H9 (cell line): ENCODE measurements around the gene CYRIA. TPM values are rescaled to one million over a fixed set of nuclear protein-coding genes. Genes with fewer than 3 reads are reported as not detected.

ENCODE experiments used
- DNase-seq: peaks from one replicate; pipeline ENCODE4 v3.0.0-alpha.2; 2017
- H2AFZ ChIP-seq: one replicate; pipeline ENCODE4 v1.6.1; 2013; ENCODE audit warnings: mild to moderate bottlenecking, low read length, control low read depth, moderate library complexity
- H2AK5ac ChIP-seq: 2 replicates; pipeline ENCODE4 v1.6.1; 2013; ENCODE audit warnings: low read length, control low read depth, mixed read lengths; ENCODE audit not compliant: insufficient read length
- H2BK120ac ChIP-seq: one replicate; pipeline ENCODE4 v1.6.1; 2013; ENCODE audit warnings: low read depth, mild to moderate bottlenecking, low read length, control low read depth, inconsistent platforms; ENCODE audit not compliant: poor library complexity, severe bottlenecking
- H2BK12ac ChIP-seq: 2 replicates; pipeline ENCODE4 v1.6.1; 2013; ENCODE audit warnings: low read length, control low read depth, mixed read lengths, low read depth; ENCODE audit not compliant: insufficient read length
- H2BK15ac ChIP-seq: 2 replicates; pipeline ENCODE4 v1.6.1; 2013; ENCODE audit warnings: low read depth, low read length, control low read depth
- H2BK20ac ChIP-seq: one replicate; pipeline ENCODE4 v1.6.1; 2013; ENCODE audit warnings: low read depth, mild to moderate bottlenecking, low read length, control low read depth, inconsistent platforms; ENCODE audit not compliant: poor library complexity, severe bottlenecking
- H2BK5ac ChIP-seq: 2 replicates; pipeline ENCODE4 v1.6.1; 2013; ENCODE audit warnings: low read length, control low read depth, mixed read lengths; ENCODE audit not compliant: insufficient read length
- H3K14ac ChIP-seq: 2 replicates; pipeline ENCODE4 v1.6.1; 2013; ENCODE audit warnings: low read length, control low read depth; ENCODE audit not compliant: insufficient read depth
- H3K18ac ChIP-seq: 2 replicates; pipeline ENCODE4 v1.6.1; 2013; ENCODE audit warnings: low read depth, mild to moderate bottlenecking, mixed read lengths, low read length, control low read depth; ENCODE audit not compliant: insufficient read length
- H3K23ac ChIP-seq: 2 replicates; pipeline ENCODE4 v1.6.1; 2013; ENCODE audit warnings: low read length, control low read depth, mixed read lengths, low read depth; ENCODE audit not compliant: insufficient read length
- H3K23me2 ChIP-seq: 2 replicates; pipeline ENCODE4 v1.6.1; 2013; ENCODE audit warnings: low read depth, mild to moderate bottlenecking, mixed read lengths, low read length, control low read depth; ENCODE audit not compliant: insufficient read length, poor library complexity, severe bottlenecking
- H3K27ac ChIP-seq: 2 replicates; pipeline ENCODE4 v1.5.1; 2013; ENCODE audit warnings: low read length, control low read depth, mixed read lengths, low read depth; ENCODE audit not compliant: insufficient read length
- H3K27me3 ChIP-seq: 2 replicates; pipeline ENCODE4 v1.6.1; 2013; ENCODE audit warnings: low read length, control low read depth, inconsistent platforms; ENCODE audit not compliant: insufficient read depth
- H3K4ac ChIP-seq: 2 replicates; pipeline ENCODE4 v1.6.1; 2013; ENCODE audit warnings: low read depth, mild to moderate bottlenecking, control low read depth, inconsistent platforms, low read length, moderate library complexity
- H3K4me1 ChIP-seq: 2 replicates; pipeline ENCODE4 v1.6.1; 2013; ENCODE audit warnings: low read length, control low read depth, inconsistent platforms; ENCODE audit not compliant: insufficient read depth
- H3K4me2 ChIP-seq: 2 replicates; pipeline ENCODE4 v1.6.1; 2013; ENCODE audit warnings: low read length, control low read depth, mixed read lengths; ENCODE audit not compliant: insufficient read length, insufficient read depth
- H3K56ac ChIP-seq: 2 replicates; pipeline ENCODE4 v1.6.1; 2013; ENCODE audit warnings: low read depth, mild to moderate bottlenecking, mixed read lengths, low read length, control low read depth; ENCODE audit not compliant: insufficient read length
- H3K79me1 ChIP-seq: 2 replicates; pipeline ENCODE4 v1.6.1; 2013; ENCODE audit warnings: low read depth, mild to moderate bottlenecking, moderate library complexity, low read length, control low read depth, inconsistent platforms; ENCODE audit not compliant: insufficient read depth, poor library complexity, severe bottlenecking
- H3K79me2 ChIP-seq: 2 replicates; pipeline ENCODE4 v1.6.1; 2013; ENCODE audit warnings: low read length, control low read depth, inconsistent platforms; ENCODE audit not compliant: insufficient read depth
- H3K9ac ChIP-seq: 2 replicates; pipeline ENCODE4 v1.6.1; 2013; ENCODE audit warnings: low read length, control low read depth, mixed read lengths; ENCODE audit not compliant: insufficient read length; ENCODE audit errors: extremely low read depth
- H3K9me3 ChIP-seq: one replicate; pipeline ENCODE4 v1.6.1; 2013; ENCODE audit warnings: low read depth, low read length, inconsistent platforms; ENCODE audit not compliant: control insufficient read depth
- H3T11ph ChIP-seq: one replicate; pipeline ENCODE4 v1.6.1; 2013; ENCODE audit warnings: mild to moderate bottlenecking, low read length, control low read depth, inconsistent platforms
- H4K20me1 ChIP-seq: one replicate; pipeline ENCODE4 v1.6.1; 2013; ENCODE audit not compliant: control insufficient read depth, insufficient read length, insufficient read depth
- H4K5ac ChIP-seq: 2 replicates; pipeline ENCODE4 v1.6.1; 2013; ENCODE audit warnings: low read depth, mild to moderate bottlenecking, mixed read lengths, low read length, control low read depth; ENCODE audit not compliant: insufficient read length
- H4K8ac ChIP-seq: replicated peaks from 2 replicates; pipeline ENCODE4 v1.6.1; 2013; ENCODE audit warnings: low read length, control low read depth, mixed read lengths, low read depth; ENCODE audit not compliant: insufficient read length
- H4K91ac ChIP-seq: 2 replicates; pipeline ENCODE4 v1.6.1; 2013; ENCODE audit warnings: low read depth, mild to moderate bottlenecking, moderate library complexity, mixed read lengths, low read length, control low read depth; ENCODE audit not compliant: insufficient read length
- H3K27ac Mint-ChIP-seq, 3 experiments: 2 replicates in 2 of 3; 3 replicates in 1 of 3; pipeline ENCODE4 v1.8.0; 2020 to 2021; ENCODE audit warnings: mixed read lengths in 3 of 3, mild to moderate bottlenecking in 1 of 3, moderate library complexity in 1 of 3
- H3K27me3 Mint-ChIP-seq: 2 replicates; pipeline ENCODE4 v1.8.0; 2021; ENCODE audit warnings: low read depth, mild to moderate bottlenecking, moderate library complexity, mixed read lengths
- H3K36me3 Mint-ChIP-seq, 3 experiments: 2 replicates in 2 of 3; 3 replicates in 1 of 3; pipeline ENCODE4 v1.8.0; 2020 to 2021; ENCODE audit warnings: low read depth in 3 of 3, mixed read lengths in 3 of 3; ENCODE audit not compliant: insufficient read depth in 1 of 3
- H3K4me1 Mint-ChIP-seq, 2 experiments: 2 replicates each; pipeline ENCODE4 v1.8.0; 2020; ENCODE audit warnings: mixed read lengths in 2 of 2
- H3K4me3 Mint-ChIP-seq, 2 experiments: 2 replicates in 1 of 2; 3 replicates in 1 of 2; pipeline ENCODE4 v1.8.0; 2020 to 2021; ENCODE audit warnings: mild to moderate bottlenecking in 2 of 2, mixed read lengths in 2 of 2, moderate library complexity in 1 of 2
- H3K9me3 Mint-ChIP-seq, 2 experiments: 2 replicates in 1 of 2; 3 replicates in 1 of 2; pipeline ENCODE4 v1.8.0; 2020; ENCODE audit warnings: mild to moderate bottlenecking in 2 of 2, mixed read lengths in 2 of 2, moderate library complexity in 1 of 2
- WGBS: extraction: QIAGEN DNeasy Blood & Tissue Kit; methylation state at CpG from one replicate; pipeline ENCODE4 v1.1.7; 2013; ENCODE audit warnings: missing lambda C conversion rate, low lambda C conversion rate, mixed read lengths; ENCODE audit not compliant: insufficient read length; ENCODE audit errors: extremely low coverage; 5-methylcytosine and 5-hydroxymethylcytosine counted together
- total RNA-seq: library from RNA; stranded (reverse); gene quantifications from 2 replicates; pipeline ENCODE4 v1.2.1, GENCODE V29; 2021
- TF ChIP-seq, protein P1 (sequence below): fragments of 200-600 bp; sonication (generic); conservative IDR thresholded peaks from 3 replicates; pipeline ENCODE4 v1.8.0; 2021; ENCODE audit warnings: antibody characterized with exemption, mild to moderate bottlenecking

CYRIA gene
- total RNA-seq, 1 experiment from 2014 or later, result 2.3 TPM

DNA sequence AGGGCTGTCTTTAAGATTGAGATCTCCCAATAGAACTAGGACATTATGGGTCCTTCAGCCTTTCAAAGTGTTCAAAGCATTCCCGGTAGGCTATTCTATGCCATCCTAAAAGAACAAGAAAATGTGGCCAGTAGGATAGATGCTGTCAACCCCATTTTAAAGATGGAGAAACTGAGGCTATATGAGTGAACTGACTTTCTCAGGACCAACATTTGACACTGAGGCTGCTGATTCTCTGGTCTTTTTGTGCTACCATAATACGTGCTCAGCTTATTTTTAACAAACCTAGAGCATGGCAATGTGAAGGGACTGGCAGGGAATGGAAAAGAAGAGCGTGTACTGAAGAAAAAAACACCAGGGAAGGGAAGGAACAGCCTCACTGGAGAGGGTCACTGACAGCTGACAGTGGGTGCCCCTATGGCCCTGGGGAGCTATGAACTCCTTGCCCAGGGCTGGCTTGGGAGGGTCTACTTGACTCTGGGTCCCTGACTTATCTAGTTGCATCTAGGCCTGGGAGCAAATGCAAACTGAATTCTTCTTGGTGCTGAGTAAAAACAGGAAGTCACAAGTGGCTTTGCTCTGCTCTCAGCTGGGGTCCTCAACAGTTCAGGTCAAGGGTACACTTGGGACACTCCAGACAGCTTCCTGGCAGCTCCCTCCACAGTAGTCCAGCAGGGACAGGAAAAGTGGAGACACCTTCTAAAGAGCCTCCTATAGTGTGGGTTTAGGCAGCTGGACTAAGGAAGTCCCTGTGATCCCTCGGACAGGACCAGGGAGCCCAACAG is 2.3 kb downstream of the CYRIA start:
- no peak overlapping the region; a peak in 1 of 5 replicates for H3K4me3 Mint-ChIP-seq
- H3K36me3 Mint-ChIP-seq, result no peaks in the 10 kb centered on the region
- H2BK120ac ChIP-seq, result no peak overlapping the region
- no peak overlapping the region for H4K91ac ChIP-seq
- H3K27ac Mint-ChIP-seq, result no peak overlapping the region
- no peaks in the 10 kb centered on the region; a peak in 1 of 5 replicates for H3K9me3 Mint-ChIP-seq
- no peak overlapping the region for H3K56ac ChIP-seq
- H2BK15ac ChIP-seq, result no peak overlapping the region
- H2AK5ac ChIP-seq, result no peak overlapping the region
- DNase-seq, result no peak
- H3K23ac ChIP-seq, result no peak overlapping the region
- H3K23me2 ChIP-seq, result peaks cover 10% of the 10 kb centered on the region
- H3K27ac ChIP-seq, result no peak overlapping the region
- no peak overlapping the region for H4K5ac ChIP-seq
- no peak overlapping the region for H4K8ac ChIP-seq
- H2BK12ac ChIP-seq, result no peak overlapping the region
- H3K79me1 ChIP-seq, result no peaks in the 10 kb centered on the region
- no peak overlapping the region for H3K18ac ChIP-seq
- no peak overlapping the region for H3T11ph ChIP-seq
- WGBS, result no CpG with 5 or more reads among the region's 4 CpGs
- H2AFZ ChIP-seq, result no peak overlapping the region
- no peak overlapping the region for H2BK5ac ChIP-seq
- no peaks in the 10 kb centered on the region for H4K20me1 ChIP-seq
- no peaks in the 10 kb centered on the region; the same call in 1 of the 2 replicates for H3K4me1 ChIP-seq
- H3K4me2 ChIP-seq, result no peak overlapping the region
- no peak overlapping the region for H3K4ac ChIP-seq
- no peaks in the 10 kb centered on the region for H3K9me3 ChIP-seq
- peaks cover 22 to 26% of the 10 kb centered on the region in 2 experiments for H3K4me1 Mint-ChIP-seq
- H3K9ac ChIP-seq, result no peak overlapping the region
- H2BK20ac ChIP-seq, result no peak overlapping the region
- TF ChIP-seq, protein P1, sequence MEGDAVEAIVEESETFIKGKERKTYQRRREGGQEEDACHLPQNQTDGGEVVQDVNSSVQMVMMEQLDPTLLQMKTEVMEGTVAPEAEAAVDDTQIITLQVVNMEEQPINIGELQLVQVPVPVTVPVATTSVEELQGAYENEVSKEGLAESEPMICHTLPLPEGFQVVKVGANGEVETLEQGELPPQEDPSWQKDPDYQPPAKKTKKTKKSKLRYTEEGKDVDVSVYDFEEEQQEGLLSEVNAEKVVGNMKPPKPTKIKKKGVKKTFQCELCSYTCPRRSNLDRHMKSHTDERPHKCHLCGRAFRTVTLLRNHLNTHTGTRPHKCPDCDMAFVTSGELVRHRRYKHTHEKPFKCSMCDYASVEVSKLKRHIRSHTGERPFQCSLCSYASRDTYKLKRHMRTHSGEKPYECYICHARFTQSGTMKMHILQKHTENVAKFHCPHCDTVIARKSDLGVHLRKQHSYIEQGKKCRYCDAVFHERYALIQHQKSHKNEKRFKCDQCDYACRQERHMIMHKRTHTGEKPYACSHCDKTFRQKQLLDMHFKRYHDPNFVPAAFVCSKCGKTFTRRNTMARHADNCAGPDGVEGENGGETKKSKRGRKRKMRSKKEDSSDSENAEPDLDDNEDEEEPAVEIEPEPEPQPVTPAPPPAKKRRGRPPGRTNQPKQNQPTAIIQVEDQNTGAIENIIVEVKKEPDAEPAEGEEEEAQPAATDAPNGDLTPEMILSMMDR, result no peak
- H3K27me3 Mint-ChIP-seq, result peaks cover 40% of the 10 kb centered on the region
- H3K27me3 ChIP-seq, result peaks cover 4% of the 10 kb centered on the region; the same call in 1 of the 2 replicates
- no peaks in the 10 kb centered on the region for H3K79me2 ChIP-seq
- no peak overlapping the region for H3K14ac ChIP-seq
